ENCODE measurements around the gene TBX10.
"Not testable (repeated sequence)": the region's sequence is repeated elsewhere in the genome, so short reads cannot be mapped to it uniquely, and the experiment has no call there.

Gene TBX10

DNA sequence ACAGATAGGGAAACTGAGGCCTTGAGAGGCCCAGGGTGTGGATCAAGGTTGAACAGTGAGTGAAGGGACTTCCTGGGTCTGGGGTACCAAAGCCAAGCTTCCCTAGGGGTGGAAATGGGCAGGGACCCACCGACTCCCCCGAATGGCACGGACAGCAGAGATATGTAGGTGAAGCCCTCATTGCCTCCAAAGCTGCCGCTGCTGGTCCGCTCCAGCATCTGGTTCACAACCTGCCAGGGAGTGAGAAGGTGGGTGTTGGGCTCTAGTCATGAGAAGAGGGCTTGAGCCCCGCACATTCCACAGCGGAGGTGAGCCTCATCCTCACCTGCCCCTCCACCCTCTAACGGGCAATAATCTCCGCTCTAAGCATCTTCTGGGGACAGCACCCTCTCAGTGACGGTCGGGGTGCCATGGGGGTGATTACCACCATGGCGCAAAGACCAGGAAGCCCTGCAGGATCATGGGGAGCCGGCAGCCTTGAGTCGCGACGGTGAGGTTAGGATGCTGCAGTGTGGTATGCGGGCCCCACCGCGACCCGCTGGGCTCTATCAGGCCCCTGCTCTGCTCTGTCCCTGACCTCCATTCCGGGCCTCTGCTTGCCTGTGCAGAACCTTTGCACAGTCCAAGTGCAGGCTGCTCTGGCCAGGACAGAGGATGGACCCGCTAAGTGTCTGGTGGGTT is 24.1 kb upstream of the TBX10 start:
- no peak for DNase-seq

DNA sequence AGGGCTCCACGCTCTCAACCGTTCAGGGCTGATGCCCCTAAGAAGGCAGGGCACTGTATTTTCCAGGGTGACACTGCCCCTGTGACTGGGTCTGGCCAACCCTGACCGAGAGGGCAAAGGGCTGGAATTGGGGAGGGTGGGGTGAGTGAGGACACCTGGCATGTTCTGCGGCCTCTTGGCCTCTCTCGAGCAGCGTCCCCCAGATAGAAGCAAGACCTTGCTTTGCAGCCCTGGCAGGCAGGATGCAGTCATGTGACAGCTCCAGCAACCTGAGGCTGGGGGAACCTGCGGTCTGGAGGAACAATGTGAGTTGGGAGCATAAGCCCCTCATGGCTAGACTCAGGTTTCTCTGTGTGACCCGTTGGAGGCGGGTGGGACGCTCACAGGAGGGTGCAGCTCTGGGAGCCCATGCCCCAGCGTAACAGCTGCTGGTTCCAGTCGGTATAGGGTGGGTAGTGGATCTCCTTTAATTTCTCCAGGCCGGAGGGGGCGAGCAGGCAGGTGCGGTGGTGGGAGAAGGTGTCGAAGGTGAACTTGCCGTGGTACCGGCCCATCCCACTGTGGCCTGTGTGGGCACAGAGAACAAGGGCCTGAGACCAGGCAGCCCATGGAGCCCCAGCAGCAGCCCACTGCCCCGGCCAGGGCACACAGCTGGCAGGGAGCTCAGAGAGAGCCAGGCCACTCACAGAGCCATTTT is 23.4 kb upstream of the TBX10 start:
- no peak for DNase-seq

DNA sequence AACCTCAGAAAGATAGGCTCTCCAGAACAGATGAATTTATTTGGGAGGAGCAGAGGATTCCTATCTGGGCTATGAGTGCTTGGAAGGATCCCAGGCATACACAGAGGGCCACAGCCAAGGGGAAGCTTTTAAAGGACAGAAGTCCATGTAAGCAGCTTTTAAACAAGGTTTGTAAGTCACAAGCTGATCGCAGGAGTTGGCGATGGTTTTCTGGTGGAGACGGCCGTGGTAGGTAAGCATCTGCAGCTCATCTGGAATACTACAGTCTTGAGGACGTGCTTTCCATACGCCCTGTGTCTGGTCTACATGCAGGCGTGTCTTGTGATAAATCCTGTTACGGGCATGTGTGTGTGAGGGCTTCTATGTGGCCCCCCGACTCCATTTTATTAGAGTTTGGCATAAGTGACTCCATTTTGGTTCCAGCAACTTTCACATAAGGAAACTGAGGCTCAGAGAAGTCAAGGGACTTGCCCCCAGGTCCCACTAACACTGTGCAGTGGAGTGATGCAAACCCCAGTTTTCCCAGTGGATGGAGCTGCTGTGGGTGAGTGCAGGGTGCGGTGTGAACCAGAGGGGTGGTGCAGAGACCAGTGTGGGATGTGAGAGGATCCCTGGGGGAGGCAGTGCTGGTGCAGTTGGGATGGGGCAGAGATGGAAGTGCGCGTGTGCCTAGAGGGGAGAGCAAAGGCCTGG is 22.7 kb upstream of the TBX10 start:
- no peak for DNase-seq

DNA sequence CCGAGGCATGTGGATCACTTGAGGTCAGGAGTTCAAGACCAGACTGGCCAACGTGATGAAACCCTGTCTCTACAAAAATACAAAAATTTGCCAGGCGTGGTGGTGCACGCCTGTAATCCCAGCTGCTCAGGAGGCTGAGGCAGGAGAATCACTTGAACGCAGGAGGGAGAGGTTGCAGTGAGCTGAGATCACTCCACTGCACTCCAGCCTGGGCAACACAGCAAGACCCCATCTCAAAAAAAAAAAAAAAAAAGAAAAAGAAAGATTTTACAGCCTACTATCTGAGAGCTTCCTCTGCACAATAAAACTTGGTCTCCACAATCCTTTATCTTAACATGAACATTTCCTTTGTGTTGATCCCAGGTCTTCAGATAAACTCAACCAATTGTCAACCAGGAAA is 21.2 kb upstream of the TBX10 start:
- DNase-seq: not testable (repeated sequence)

DNA sequence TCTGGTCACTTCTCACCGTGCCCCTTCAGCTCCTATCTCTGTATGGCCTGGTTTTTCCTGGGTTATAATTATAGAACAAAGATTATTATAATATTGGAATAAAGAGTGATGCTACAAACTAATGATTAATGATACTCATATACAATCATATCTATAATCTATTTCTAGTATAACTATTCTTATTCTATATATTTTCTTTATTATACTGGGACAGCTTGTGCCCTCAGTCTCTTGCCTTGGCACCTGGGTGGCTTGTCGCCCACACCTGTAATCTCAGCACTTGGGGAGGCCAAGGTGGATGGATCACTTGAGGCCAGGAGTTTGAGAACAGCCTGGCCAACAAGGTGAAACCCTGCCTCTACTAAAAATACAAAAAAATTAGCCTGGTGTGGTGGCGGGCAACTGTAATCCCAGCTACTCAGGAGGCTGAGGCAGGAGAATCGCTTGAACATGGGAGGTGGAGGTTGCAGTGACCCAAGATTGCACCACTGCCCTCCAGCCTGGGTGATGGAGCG is 20.1 kb upstream of the TBX10 start:
- DNase-seq: not testable (repeated sequence)

DNA sequence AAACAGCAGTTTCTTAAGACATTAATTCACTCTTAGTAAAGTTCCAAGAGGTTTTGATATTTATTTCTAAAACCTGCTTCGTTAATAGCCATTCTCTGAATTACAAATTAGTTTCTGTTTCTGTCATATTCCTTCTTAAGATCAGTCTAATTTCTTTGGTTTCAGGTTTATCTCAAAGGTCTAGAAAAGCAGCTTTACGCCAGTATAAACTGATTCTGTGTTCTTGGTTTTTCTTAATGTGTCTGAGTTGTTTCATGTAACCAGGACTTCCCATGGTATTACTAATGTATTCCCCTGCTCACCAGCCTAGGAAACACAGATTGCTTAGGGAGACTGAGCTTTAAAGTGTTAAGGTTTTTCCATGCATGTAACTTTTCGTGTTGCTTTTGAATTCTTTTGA is 17.7 kb upstream of the TBX10 start:
- DNase-seq: no peak

DNA sequence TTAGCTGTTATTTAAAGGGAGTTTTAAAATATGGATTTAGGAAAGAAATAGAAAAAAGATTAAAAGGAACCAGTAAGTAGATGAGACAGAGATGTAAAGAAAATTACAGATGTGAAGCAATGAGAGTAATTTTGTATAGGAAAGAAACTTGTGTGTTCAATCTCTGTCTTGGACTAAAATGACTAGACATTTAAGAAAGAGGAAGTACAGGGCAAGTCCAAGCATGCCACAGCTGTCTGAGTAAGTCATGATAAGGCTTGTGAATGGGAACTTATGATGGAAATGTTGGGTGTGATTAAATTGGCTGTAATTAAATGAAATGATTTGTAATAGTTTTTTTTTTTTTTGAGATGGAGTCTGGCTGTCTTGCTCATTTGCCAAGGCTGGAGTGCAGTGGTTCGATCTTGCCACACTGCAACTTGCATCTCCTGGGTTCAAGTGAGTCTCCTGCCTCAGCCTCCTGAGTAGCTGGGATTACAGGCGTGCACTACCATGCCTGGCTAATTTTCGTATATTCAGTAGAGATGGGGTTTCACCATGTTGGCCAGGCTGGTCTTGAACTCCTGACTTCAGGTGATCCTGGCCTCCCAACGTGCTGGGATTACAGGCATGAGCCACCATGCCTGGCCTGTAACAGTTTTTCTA is 16.8 kb upstream of the TBX10 start:
- no peak for DNase-seq

DNA sequence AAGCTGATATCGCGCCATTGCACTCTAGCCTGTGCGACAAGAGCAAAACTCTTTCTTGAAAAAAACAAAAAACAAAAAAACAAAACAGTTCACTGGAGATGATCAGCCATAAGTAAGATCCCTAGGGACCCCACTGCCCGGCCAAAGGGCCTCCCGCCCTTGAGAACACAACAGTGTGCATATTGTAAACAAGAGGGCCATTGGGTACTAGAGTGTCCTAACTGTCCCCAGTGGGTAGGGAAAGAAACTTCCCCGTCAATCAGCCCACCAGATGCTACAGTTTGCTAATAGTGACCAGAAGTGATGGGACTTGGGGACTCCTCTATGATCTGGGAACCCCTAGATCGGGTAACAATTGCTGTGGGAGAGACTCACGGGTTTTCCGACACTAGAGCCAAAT is 14.7 kb upstream of the TBX10 start:
- DNase-seq: no peak

DNA sequence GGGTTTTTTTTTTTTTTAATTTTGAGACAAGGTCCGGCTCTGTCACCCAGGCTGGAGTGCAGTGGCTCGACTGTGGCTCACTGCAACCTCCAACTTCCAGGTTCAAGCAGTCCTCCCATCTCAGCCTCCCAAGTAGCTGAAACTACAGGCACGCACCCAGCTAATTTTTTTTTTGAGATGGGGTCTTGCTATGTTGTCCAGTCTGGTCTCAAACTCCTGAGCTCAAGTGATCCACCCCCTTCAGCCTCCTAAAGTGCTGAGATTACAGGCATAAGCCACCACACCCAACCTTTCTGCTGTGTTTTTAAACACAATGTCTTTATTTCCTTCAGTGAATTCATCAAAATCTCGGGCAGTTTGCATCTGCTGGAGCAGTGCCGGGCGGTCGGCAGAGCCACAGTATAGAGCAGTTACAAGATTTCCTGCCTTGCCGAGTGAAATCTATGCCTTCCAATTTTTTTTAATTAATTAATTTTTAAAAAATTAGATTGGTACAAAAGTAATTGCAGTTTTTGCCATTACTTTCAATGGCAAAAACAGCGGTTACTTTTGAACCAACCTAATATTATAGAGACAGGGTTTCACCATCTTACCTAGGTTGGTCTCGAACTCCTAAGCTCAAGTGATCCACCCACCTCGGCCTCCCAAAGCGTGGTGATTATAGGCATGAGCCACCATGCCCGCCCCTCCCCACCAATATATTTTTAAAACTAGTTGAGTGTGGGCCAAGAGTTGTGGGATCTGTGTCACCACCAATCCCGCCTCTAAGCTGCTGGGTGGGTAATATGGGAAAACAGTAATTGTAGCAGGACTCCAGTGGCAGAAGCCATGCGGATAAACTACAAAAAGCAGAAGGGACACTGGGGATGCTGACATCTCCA is 13.6 kb upstream of the TBX10 start:
- no peak for DNase-seq

DNA sequence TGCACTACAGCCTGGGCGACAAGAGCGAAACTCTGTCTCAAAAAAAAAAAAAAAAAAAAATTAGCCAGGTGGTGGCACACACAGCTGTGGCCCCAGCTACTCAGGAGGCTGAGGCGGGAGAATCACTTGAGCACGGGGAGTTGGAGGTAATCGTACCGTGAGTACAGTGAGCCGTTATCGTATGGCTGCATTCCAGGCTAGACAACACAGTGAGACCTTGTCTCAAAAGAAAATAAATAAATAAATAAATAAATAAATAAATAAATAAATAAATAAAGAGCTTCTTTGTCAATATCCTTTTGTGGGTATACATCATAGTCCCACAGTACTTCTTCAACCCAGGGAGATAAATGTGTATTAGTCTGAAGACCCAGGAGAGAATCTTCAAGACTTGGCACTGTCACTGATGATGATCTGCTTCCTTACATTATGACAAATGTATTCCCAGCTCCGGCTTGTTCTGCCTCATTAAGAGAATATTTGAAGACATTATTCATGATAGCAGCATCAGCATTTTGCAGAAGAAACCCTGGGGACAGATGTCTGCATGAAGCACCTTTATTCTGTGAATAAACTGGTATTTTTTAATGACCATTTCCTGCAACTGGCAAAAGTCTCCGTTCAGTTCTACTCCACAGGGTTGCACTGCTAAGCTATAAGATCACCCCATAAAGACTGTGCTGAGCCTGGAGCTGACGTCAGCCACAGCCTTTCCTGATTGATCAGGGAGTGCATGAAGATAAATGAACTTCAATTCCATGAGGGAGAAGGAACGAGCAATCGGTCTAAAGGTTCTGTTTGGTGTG is 12.6 kb upstream of the TBX10 start:
- DNase-seq: peak; percentile 48

DNA sequence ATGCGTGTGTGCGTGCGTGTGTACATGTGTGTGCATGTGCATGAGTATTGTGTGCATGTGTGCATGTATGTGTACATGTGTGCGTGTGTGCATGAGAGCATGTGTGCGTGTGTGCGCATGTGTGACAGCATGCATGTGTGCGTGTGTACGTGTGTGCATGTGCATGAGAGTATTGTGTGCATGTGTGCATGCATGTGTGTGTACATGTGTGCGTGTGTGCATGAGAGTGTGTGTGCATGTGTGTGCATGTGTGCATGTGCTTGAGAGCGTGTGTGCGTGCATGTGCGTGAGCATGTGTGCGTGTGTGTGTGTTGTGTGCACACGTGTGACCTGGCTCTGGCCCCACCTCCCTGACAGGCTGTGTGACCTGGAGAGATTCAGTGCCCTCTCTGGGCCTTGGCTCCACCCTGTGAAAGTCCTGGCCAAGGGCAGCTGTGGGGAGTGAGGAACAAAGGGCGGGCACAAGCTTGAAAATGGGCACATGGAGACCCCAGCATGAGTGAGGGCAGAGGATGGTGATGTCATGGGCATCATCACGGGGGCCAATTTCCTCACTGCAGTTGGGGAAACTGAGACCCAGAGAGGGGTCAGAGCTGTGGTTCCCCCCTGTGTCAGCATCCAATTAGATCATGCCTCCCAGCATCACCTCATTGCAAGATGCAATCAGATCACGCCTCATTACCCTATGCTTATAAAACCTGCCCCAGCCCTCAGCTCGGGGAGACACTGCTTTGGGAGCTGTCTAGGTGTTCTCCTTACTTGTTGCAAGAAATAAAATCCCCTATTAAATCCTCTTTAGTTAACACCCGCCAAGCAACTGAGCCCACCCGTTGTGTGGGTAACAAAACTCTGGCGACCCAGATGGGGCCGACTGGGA is 10.3 kb upstream of the TBX10 start:
- DNase-seq: peak; percentile 37

DNA sequence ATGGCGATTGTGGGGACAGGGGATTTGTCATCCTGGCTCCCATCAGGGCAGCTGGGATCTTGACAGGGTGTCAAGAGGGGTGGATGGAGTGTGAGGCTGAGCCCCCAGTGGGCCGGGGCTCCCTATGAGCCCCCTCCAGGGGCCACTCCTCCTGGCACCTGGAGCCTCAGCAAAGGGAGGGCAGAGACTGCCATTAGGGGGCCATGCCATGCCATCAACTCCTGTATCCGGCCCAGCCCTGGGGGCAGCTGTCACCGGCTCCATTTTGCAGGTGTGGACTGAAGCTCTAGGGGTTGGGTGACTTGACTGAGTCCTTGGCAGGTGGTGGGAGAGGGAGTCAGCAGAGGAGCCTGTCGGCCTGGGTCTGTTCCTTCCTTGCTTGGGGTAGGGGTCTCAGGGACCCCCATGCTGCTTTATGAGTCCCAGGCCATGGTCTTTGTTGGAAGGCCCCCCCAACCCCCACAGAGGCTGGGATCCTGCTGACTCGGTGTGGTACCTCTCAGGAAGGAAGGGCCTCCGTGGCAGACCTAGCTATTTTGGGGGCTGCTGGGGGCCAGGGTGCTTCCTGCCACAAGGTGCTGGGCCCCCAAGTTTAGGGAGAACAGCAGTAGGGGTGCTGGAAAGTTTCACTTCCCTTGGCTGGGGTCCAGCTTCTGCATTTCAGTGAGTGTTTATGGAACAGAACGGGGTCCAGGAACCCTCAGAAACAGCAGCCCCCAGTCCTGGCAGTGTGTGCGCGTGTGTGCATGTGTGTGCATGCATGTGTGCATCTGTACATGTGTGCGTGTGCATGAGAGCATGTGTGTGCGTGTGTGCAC is 9.4 kb upstream of the TBX10 start:
- no peak for DNase-seq

DNA sequence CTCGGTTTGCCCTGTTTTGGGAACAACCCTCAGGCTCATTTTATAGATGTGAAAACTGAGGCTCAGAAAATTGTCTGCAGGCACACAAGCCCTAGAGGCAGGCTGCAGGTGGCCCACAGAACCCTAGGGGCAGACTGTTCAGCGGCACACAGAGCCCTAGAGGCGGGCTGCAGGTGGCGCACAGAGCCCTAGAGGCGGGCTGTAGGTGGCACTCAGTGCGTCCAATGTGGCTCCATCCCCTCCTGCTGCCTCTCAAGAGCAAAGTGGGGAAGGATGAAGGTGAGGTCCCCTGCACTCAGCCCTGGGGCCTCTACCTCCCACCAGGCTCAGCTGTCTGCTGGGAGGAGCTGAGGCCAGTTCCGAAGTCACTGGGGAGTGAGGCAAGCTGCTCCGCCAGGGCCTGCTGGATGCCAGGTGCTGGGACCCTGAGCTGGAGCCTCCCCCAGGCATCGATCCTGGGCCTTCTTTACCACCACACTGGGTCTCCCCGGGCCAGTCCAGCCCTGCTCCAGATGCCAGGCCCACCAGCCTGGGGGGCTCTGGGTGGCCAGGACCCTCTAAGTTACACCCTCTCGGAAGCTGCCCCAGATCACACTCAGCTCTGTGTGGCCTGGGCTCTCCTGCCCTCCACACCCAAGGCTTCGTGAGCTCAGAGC is 8.7 kb upstream of the TBX10 start:
- DNase-seq: peak; percentile 21

DNA sequence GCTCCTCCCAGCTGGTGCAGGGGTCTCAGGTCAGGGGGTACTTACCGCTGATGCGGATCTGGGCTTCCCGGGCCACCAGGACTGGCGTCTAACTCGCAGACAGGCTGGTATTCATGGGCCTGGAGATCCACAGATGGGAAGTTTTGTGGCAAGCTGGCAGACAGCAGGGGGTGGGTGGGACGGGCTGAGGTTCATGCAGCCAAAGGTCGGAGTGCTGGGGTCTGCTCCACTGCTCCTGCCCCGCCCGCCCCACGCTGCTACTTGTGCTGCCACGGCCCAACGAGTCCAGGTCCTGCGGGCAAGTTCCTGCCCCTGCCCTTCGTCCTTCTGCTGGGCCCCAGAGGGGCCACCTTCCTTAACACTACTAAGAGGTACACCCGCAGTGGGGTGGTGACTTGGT is 7.9 kb upstream of the TBX10 start:
- no peak for DNase-seq

DNA sequence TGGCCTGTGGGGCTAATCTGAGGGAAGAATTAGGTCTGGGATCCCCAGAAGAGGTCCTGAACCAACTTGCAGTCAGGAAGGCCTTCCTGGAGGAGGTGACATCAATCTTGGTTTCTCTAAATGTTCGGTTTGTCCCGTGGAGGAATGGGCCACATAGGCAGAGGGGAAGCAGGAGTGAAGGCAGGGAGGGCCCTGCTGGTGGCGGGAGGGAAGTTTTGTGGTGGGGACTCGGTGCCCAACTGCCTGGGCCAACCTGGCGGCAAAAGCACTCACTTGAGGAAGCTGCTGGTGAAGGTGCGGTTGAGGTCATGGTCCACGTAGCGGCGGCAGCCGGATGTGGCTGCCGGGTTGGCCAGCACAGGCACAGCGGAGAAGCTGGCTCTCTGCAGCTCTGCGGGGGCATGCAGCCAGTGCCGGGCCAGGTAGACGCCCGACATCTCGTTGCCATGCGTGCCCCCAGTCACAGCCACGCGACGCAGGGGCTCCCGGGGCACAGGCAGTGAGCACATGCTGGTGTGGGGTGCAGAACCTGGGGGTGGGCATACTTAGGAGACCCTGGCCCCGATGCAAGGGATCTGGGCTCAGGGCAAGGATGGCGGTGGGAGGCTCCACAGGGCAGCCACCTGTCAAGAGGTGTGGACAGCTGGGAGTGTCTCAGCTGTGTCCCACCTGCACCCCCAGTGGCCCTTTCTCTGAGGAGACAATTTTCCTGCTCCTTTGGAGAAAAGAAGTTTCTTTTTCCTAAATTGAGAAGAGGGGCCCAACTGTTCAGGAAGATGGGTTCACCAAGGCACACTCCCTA is 7.2 kb upstream of the TBX10 start:
- DNase-seq: no peak

DNA sequence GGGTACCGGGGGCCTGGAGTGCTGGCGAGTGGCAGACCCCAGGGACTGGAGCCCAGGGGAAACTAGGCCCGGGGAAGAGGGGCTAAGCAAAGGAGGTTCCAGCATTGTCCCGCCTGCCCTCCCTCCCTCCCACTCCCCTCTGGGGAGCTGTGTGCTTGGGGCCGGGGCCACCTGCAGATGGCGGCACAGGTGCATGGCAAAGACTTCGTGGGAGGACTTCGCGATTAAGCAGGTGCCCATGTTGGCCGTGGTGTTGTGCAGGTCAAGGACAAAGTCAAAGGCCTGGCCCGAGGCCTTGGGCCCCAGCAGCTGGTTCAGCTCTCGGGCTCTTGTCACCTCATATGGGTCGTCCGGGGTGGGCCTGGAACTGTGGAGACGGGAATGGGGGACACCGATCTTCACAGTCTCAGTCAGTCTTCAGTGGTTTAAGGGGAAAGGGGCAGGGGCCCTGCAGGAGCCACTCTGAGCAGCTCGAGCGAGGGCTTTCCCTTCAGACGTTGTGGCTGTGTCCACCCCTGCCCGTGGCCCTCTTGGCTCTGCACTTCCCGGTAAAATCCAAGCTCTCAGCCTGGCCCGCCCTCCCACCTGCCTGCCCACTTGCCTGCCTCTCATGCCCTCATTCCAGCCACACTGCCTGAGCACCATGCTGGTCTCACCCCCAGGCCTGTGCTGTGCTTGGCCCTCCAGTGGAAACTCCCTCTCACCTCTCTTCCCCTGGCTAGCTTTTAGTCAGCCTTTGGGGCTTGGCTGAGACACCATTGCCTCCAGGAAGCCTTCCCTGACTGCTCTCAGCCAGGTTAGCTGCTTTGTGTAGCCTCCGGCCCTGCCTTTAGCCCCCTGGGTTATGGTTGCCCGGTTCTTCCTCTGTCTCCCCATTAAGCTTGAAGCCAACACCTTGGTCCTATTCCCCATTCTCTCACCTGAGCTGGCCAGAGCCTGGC is 6.2 kb upstream of the TBX10 start:
- DNase-seq: no peak
